ENCODE data around the gene ATP10D.
"Not testable (repeated sequence)": the region's sequence is repeated elsewhere in the genome, so short reads cannot be mapped to it uniquely, and the experiment has no call there.

Gene ATP10D

GRCh38 chr4:47551682-47552081 is 66.6 kb downstream of the ATP10D start:
- TF ChIP-seq SUZ12 (IDR thresholded peaks at IDR 0.05; ENCODE audit: extremely low read depth, insufficient read depth, insufficient read length): no peak
- TF ChIP-seq ZNF274 (IDR thresholded peaks at IDR 0.05; ENCODE audit: low read depth, low read length): no peak
- Histone ChIP-seq H3K36me3 (ENCODE audit: insufficient read depth, insufficient read length, low read length) (no peaks in the 10 kb centered on the region), H3K4me3 (ENCODE audit: insufficient read length, low read depth) (no peak overlapping the region), H3K4me1 (ENCODE audit: insufficient read depth, insufficient read length) (no peaks in the 10 kb centered on the region), H3K27me3 (ENCODE audit: insufficient read depth, insufficient read length) (no peaks in the 10 kb centered on the region), H3K9me3 (ENCODE audit: insufficient read depth, low read length) (no peaks in the 10 kb centered on the region), H3K9ac (ENCODE audit: insufficient read length, low read depth) (no peak overlapping the region)
- no peak for DNase-seq (ENCODE audit: low read depth, low spot score)

GRCh38 chr4:47553329-47554125 is 68.5 kb downstream of the ATP10D start:
- Histone ChIP-seq H3K4me1 (ENCODE audit: insufficient read depth, insufficient read length) (no peaks in the 10 kb centered on the region), H3K27me3 (ENCODE audit: insufficient read depth, insufficient read length) (no peaks in the 10 kb centered on the region), H3K36me3 (ENCODE audit: insufficient read depth, insufficient read length, low read length) (no peaks in the 10 kb centered on the region), H3K9ac (ENCODE audit: insufficient read length, low read depth) (no peak overlapping the region), H3K9me3 (ENCODE audit: insufficient read depth, low read length) (no peaks in the 10 kb centered on the region), H3K4me3 (ENCODE audit: insufficient read length, low read depth) (no peak overlapping the region)
- no peak for TF ChIP-seq SUZ12 (IDR thresholded peaks at IDR 0.05; ENCODE audit: extremely low read depth, insufficient read depth, insufficient read length)
- no peak for TF ChIP-seq YY1 (IDR thresholded peaks at IDR 0.05; ENCODE audit: insufficient read depth, insufficient read length)
- no peak for TF ChIP-seq ZNF274 (IDR thresholded peaks at IDR 0.05; ENCODE audit: low read depth, low read length)
- DNase-seq (ENCODE audit: low read depth, low spot score): no peak

DNA sequence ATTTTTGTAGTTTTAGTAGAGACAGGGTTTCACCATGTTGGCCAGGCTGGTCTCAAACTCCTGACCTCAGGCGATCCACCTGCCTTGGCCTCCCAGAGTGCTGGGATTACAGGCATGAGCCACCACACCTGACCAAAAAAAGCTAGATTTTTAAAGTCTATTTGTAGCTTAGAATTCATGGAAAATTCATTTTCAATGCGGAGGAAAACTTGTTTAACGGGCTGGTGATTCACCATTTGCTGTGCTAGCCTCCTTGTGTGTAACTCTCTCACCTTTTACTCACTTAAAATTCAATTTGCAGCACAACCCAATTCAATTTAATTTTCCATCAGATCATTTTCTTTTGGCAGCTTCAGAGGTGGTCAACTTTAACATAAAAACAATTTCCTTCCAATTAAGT is 70.8 kb downstream of the ATP10D start:
- H3K36me3 ChIP-seq (ENCODE audit: insufficient read depth, insufficient read length, low read length); H3K4me1 ChIP-seq (ENCODE audit: insufficient read depth, insufficient read length); H3K9me3 ChIP-seq (ENCODE audit: insufficient read depth, low read length); H3K27me3 ChIP-seq (ENCODE audit: insufficient read depth, insufficient read length); DNase-seq (ENCODE audit: low read depth, low spot score); H3K4me3 ChIP-seq (ENCODE audit: insufficient read length, low read depth); H3K9ac ChIP-seq (ENCODE audit: insufficient read length, low read depth): not testable (repeated sequence)

GRCh38 chr4:47557255-47557654 is 72.2 kb downstream of the ATP10D start:
- no peaks in the 10 kb centered on the region for H3K9me3 ChIP-seq (ENCODE audit: insufficient read depth, low read length)
- TF ChIP-seq ZNF274 (IDR thresholded peaks at IDR 0.05; ENCODE audit: low read depth, low read length) (no peak), YY1 (IDR thresholded peaks at IDR 0.05; ENCODE audit: insufficient read depth, insufficient read length) (no peak), SUZ12 (IDR thresholded peaks at IDR 0.05; ENCODE audit: extremely low read depth, insufficient read depth, insufficient read length) (no peak)
- H3K4me1 ChIP-seq (ENCODE audit: insufficient read depth, insufficient read length): no peaks in the 10 kb centered on the region
- no peaks in the 10 kb centered on the region for H3K36me3 ChIP-seq (ENCODE audit: insufficient read depth, insufficient read length, low read length)
- DNase-seq (ENCODE audit: low read depth, low spot score): no peak
- no peaks in the 10 kb centered on the region for H3K27me3 ChIP-seq (ENCODE audit: insufficient read depth, insufficient read length)
- H3K4me3 ChIP-seq (ENCODE audit: insufficient read length, low read depth): no peak overlapping the region
- no peak overlapping the region for H3K9ac ChIP-seq (ENCODE audit: insufficient read length, low read depth)

DNA sequence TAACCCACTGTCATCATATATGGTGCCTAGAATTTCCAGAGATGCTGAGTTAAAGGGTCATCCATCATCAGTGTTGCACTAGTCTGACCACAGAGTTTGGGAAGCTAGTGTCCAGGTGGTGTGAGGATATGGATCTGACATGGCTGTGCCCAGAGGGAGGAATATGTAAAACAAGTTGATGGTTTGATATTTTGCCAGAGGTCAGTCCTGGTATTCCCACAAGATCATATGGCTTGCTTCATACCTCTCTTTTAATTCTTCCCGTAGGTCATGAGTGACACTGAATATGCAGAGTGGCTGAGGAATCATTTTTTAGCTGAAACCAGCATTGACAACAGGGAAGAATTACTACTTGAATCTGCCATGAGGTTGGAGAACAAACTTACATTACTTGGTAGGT is 75.6 kb downstream of the ATP10D start:
- Histone ChIP-seq H3K9ac (ENCODE audit: insufficient read length, low read depth) (no peak overlapping the region), H3K36me3 (ENCODE audit: insufficient read depth, insufficient read length, low read length) (no peaks in the 10 kb centered on the region), H3K4me3 (ENCODE audit: insufficient read length, low read depth) (no peak overlapping the region), H3K27me3 (ENCODE audit: insufficient read depth, insufficient read length) (no peaks in the 10 kb centered on the region), H3K9me3 (ENCODE audit: insufficient read depth, low read length) (no peaks in the 10 kb centered on the region), H3K4me1 (ENCODE audit: insufficient read depth, insufficient read length) (no peaks in the 10 kb centered on the region)
- DNase-seq (ENCODE audit: low read depth, low spot score): no peak
- TF ChIP-seq ZNF274 (IDR thresholded peaks at IDR 0.05; ENCODE audit: low read depth, low read length) (no peak), YY1 (IDR thresholded peaks at IDR 0.05; ENCODE audit: insufficient read depth, insufficient read length) (no peak), SUZ12 (IDR thresholded peaks at IDR 0.05; ENCODE audit: extremely low read depth, insufficient read depth, insufficient read length) (no peak)

GRCh38 chr4:47561331-47561730 is 76.3 kb downstream of the ATP10D start:
- no peak for TF ChIP-seq YY1 (IDR thresholded peaks at IDR 0.05; ENCODE audit: insufficient read depth, insufficient read length)
- TF ChIP-seq ZNF274 (IDR thresholded peaks at IDR 0.05; ENCODE audit: low read depth, low read length): no peak
- TF ChIP-seq SUZ12 (IDR thresholded peaks at IDR 0.05; ENCODE audit: extremely low read depth, insufficient read depth, insufficient read length): no peak
- DNase-seq (ENCODE audit: low read depth, low spot score): no peak
- Histone ChIP-seq H3K27me3 (ENCODE audit: insufficient read depth, insufficient read length) (no peaks in the 10 kb centered on the region), H3K9me3 (ENCODE audit: insufficient read depth, low read length) (no peaks in the 10 kb centered on the region), H3K4me1 (ENCODE audit: insufficient read depth, insufficient read length) (no peaks in the 10 kb centered on the region), H3K9ac (ENCODE audit: insufficient read length, low read depth) (no peak overlapping the region), H3K4me3 (ENCODE audit: insufficient read length, low read depth) (no peak overlapping the region), H3K36me3 (ENCODE audit: insufficient read depth, insufficient read length, low read length) (no peaks in the 10 kb centered on the region)

GRCh38 chr4:47562297-47562696 is 77.2 kb downstream of the ATP10D start:
- H3K9me3 ChIP-seq (ENCODE audit: insufficient read depth, low read length): no peaks in the 10 kb centered on the region
- no peak for DNase-seq (ENCODE audit: low read depth, low spot score)
- no peak overlapping the region for H3K9ac ChIP-seq (ENCODE audit: insufficient read length, low read depth)
- no peaks in the 10 kb centered on the region for H3K27me3 ChIP-seq (ENCODE audit: insufficient read depth, insufficient read length)
- H3K4me3 ChIP-seq (ENCODE audit: insufficient read length, low read depth): no peak overlapping the region
- TF ChIP-seq YY1 (IDR thresholded peaks at IDR 0.05; ENCODE audit: insufficient read depth, insufficient read length): no peak
- TF ChIP-seq SUZ12 (IDR thresholded peaks at IDR 0.05; ENCODE audit: extremely low read depth, insufficient read depth, insufficient read length): no peak
- no peak for TF ChIP-seq ZNF274 (IDR thresholded peaks at IDR 0.05; ENCODE audit: low read depth, low read length)
- H3K4me1 ChIP-seq (ENCODE audit: insufficient read depth, insufficient read length): no peaks in the 10 kb centered on the region
- no peaks in the 10 kb centered on the region for H3K36me3 ChIP-seq (ENCODE audit: insufficient read depth, insufficient read length, low read length)
